Ishikawa (cell line): ENCODE measurements around the gene C14orf180.

ENCODE experiments used
- CEBPB ChIP-seq: IDR thresholded peaks from 2 replicates; pipeline ENCODE4 v1.6.1; 2012
- EGR1 ChIP-seq: IDR thresholded peaks from 2 replicates; pipeline ENCODE4 v1.6.1; 2012
- EP300 ChIP-seq: IDR thresholded peaks from 2 replicates; pipeline ENCODE4 v1.6.1; 2012; ENCODE audit warnings: borderline replicate concordance
- NFIC ChIP-seq: IDR thresholded peaks from 2 replicates; pipeline ENCODE4 v1.6.1; 2012
- TAF1 ChIP-seq: IDR thresholded peaks from 2 replicates; pipeline ENCODE4 v1.6.1; 2012; ENCODE audit warnings: low read depth, mild to moderate bottlenecking
- TEAD4 ChIP-seq: IDR thresholded peaks from 2 replicates; pipeline ENCODE4 v1.6.1; 2012
- YY1 ChIP-seq: IDR thresholded peaks from 2 replicates; pipeline ENCODE4 v1.6.1; 2012; ENCODE audit warnings: low read depth
- ZBTB7A ChIP-seq: IDR thresholded peaks from 2 replicates; pipeline ENCODE4 v1.6.1; 2012; ENCODE audit warnings: low read depth
- TF ChIP-seq, protein P1 (sequence below): IDR thresholded peaks from 2 replicates; pipeline ENCODE4 v1.6.1; 2012
- TF ChIP-seq, protein P2 (sequence below): IDR thresholded peaks from 2 replicates; pipeline ENCODE4 v1.6.1; 2012; ENCODE audit warnings: low read depth, mild to moderate bottlenecking
- TF ChIP-seq, protein P3 (sequence below): IDR thresholded peaks from 2 replicates; pipeline ENCODE4 v1.6.1; 2012

DNA sequence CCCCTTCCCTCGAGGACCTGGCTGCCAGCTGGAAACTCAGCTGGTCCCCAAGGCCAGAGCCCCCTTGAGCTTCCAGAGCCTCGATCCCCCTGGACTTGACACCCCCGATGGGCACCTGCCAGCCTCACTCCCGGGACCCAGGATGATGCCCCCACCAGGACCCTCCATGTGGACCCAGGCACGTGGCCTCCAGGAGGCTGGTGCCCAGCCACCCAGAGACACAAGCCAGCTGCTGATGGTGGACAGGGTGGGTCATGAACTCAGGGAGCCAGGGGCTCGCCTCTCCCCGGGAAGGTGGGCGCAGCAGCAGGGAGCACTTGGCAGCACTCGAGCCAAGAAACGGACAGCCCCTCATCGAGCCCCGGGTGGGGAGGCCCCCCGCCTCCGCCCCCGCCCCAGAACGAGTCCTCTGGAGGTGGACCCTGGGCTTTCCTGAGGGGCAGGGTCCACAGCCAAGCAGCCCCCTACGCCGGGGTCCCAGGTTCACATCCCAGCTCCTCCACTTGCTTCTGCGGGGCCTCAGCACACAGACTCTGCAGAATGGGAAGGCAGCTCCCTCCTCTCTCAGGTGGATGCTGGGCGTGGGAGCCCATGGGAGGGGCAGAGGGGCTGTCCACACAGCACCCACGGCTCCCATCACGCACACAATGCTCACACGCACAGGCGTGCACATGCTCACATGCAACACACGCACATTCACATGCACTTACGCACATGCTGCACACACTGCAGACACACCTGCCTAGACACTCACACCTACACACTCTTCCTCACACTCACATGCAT lies 12.1 kb downstream of the C14orf180 start:
- TF ChIP-seq TAF1 (no peak), ZBTB7A (no peak), CEBPB (no peak), EP300 (no peak), NFIC (no peak), YY1 (no peak), TEAD4 (no peak), EGR1 (no peak)
- TF ChIP-seq, protein P1, sequence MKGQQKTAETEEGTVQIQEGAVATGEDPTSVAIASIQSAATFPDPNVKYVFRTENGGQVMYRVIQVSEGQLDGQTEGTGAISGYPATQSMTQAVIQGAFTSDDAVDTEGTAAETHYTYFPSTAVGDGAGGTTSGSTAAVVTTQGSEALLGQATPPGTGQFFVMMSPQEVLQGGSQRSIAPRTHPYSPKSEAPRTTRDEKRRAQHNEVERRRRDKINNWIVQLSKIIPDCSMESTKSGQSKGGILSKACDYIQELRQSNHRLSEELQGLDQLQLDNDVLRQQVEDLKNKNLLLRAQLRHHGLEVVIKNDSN = no peak
- TF ChIP-seq, protein P2, sequence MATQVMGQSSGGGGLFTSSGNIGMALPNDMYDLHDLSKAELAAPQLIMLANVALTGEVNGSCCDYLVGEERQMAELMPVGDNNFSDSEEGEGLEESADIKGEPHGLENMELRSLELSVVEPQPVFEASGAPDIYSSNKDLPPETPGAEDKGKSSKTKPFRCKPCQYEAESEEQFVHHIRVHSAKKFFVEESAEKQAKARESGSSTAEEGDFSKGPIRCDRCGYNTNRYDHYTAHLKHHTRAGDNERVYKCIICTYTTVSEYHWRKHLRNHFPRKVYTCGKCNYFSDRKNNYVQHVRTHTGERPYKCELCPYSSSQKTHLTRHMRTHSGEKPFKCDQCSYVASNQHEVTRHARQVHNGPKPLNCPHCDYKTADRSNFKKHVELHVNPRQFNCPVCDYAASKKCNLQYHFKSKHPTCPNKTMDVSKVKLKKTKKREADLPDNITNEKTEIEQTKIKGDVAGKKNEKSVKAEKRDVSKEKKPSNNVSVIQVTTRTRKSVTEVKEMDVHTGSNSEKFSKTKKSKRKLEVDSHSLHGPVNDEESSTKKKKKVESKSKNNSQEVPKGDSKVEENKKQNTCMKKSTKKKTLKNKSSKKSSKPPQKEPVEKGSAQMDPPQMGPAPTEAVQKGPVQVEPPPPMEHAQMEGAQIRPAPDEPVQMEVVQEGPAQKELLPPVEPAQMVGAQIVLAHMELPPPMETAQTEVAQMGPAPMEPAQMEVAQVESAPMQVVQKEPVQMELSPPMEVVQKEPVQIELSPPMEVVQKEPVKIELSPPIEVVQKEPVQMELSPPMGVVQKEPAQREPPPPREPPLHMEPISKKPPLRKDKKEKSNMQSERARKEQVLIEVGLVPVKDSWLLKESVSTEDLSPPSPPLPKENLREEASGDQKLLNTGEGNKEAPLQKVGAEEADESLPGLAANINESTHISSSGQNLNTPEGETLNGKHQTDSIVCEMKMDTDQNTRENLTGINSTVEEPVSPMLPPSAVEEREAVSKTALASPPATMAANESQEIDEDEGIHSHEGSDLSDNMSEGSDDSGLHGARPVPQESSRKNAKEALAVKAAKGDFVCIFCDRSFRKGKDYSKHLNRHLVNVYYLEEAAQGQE = no peak
- TF ChIP-seq, protein P3, sequence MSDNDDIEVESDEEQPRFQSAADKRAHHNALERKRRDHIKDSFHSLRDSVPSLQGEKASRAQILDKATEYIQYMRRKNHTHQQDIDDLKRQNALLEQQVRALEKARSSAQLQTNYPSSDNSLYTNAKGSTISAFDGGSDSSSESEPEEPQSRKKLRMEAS = no peak
